GM23338 (cell line): ENCODE data around the gene ARHGAP42. TPM values are rescaled to one million over a fixed set of nuclear protein-coding genes. Genes with fewer than 3 reads are reported as not detected.

Experiments used
- ATAC-seq: fragments of 200-7000 bp; cut with Tn5 transposase; 3 replicates; pipeline ENCODE4 v1.9.1; 2020
- DNase-seq: peaks from one replicate; pipeline ENCODE4 v3.0.0-alpha.2; 2015; ENCODE audit warnings: low spot score
- H2AFZ ChIP-seq: fragments of 200-600 bp; sonication (generic); 2 replicates; pipeline ENCODE4 v1.8.0; 2016; ENCODE audit warnings: antibody characterized with exemption, mild to moderate bottlenecking, moderate library complexity
- H3F3A ChIP-seq: fragments of 200-600 bp; sonication (generic); replicated peaks from 2 replicates; pipeline ENCODE4 v1.8.0; 2017; ENCODE audit warnings: antibody characterized with exemption, mixed run types, low read depth
- H3K27ac ChIP-seq: fragments of 200-600 bp; sonication (generic); 2 replicates; pipeline ENCODE4 v1.6.1; 2016; ENCODE audit warnings: low read depth
- H3K27me3 ChIP-seq: fragments of 200-600 bp; sonication (generic); 2 replicates; pipeline ENCODE4 v1.8.0; 2016; ENCODE audit warnings: mild to moderate bottlenecking, mixed run types, moderate library complexity; ENCODE audit not compliant: insufficient read depth
- H3K36me3 ChIP-seq: fragments of 200-600 bp; sonication (generic); 2 replicates; pipeline ENCODE4 v1.8.0; 2016; ENCODE audit warnings: mild to moderate bottlenecking; ENCODE audit not compliant: insufficient read depth
- H3K4me1 ChIP-seq: fragments of 200-600 bp; sonication (generic); 2 replicates; pipeline ENCODE4 v1.8.0; 2016; ENCODE audit warnings: mild to moderate bottlenecking, moderate library complexity; ENCODE audit not compliant: insufficient read depth
- H3K4me2 ChIP-seq: fragments of 200-600 bp; sonication (generic); 2 replicates; pipeline ENCODE4 v1.7.1; 2017; ENCODE audit warnings: mixed run types
- H3K4me3 ChIP-seq: fragments of 200-600 bp; sonication (generic); 2 replicates; pipeline ENCODE4 v1.6.1; 2016; ENCODE audit warnings: mixed run types
- H3K79me2 ChIP-seq: fragments of 200-600 bp; sonication (generic); replicated peaks from 2 replicates; pipeline ENCODE4 v1.8.0; 2017; ENCODE audit warnings: mild to moderate bottlenecking; ENCODE audit not compliant: insufficient read depth
- H3K9me2 ChIP-seq: fragments of 200-600 bp; sonication (generic); 2 replicates; pipeline ENCODE4 v1.8.0; 2017; ENCODE audit not compliant: insufficient read depth
- H4K20me1 ChIP-seq: fragments of 200-600 bp; sonication (generic); replicated peaks from 2 replicates; pipeline ENCODE4 v1.8.0; 2017; ENCODE audit warnings: mild to moderate bottlenecking; ENCODE audit not compliant: insufficient read depth
- H3K27ac Mint-ChIP-seq: 2 replicates; pipeline ENCODE4 v1.8.0; 2020; ENCODE audit warnings: inconsistent platforms, mild to moderate bottlenecking, moderate library complexity, mixed read lengths
- H3K27me3 Mint-ChIP-seq: 3 replicates; pipeline ENCODE4 v1.8.0; 2022; ENCODE audit warnings: low read depth, mild to moderate bottlenecking, moderate library complexity, mixed read lengths, inconsistent platforms; ENCODE audit not compliant: insufficient read depth, poor library complexity
- H3K36me3 Mint-ChIP-seq: 3 replicates; pipeline ENCODE4 v1.8.0; 2021; ENCODE audit warnings: low read depth, mild to moderate bottlenecking, inconsistent platforms, moderate library complexity, mixed read lengths
- H3K4me1 Mint-ChIP-seq: 3 replicates; pipeline ENCODE4 v1.8.0; 2020; ENCODE audit warnings: mild to moderate bottlenecking, inconsistent platforms, mixed read lengths
- H3K4me3 Mint-ChIP-seq: 3 replicates; pipeline ENCODE4 v1.8.0; 2021; ENCODE audit warnings: moderate library complexity, mild to moderate bottlenecking, inconsistent platforms, mixed read lengths
- H3K9me3 Mint-ChIP-seq: 3 replicates; pipeline ENCODE4 v1.8.0; 2020; ENCODE audit warnings: moderate library complexity, mild to moderate bottlenecking, inconsistent platforms, mixed read lengths
- CREB1 ChIP-seq: fragments of 250-450 bp; sonication (Bioruptor Pico); IDR thresholded peaks from 2 replicates; pipeline ENCODE4 v1.5.0; 2020; ENCODE audit warnings: low read depth, mild to moderate bottlenecking, moderate library complexity
- CTCF ChIP-seq, 2 experiments: fragments of 200-600 bp in 1 of 2; sonication (generic) in 1 of 2; conservative IDR thresholded peaks; 2 replicates each; pipeline versions ENCODE4 v1.5.1 to v1.6.1; 2016 to 2017; ENCODE audit warnings: antibody characterized with exemption in 2 of 2, low read depth in 2 of 2, mild to moderate bottlenecking in 2 of 2, moderate library complexity in 1 of 2
- JUNB ChIP-seq: IDR thresholded peaks from one replicate; pipeline ENCODE4 v1.6.1; 2016; ENCODE audit warnings: antibody characterized with exemption; ENCODE audit not compliant: unreplicated experiment
- NANOG ChIP-seq: IDR thresholded peaks from 2 replicates; pipeline ENCODE4 v1.6.1; 2016; ENCODE audit warnings: antibody characterized with exemption, borderline replicate concordance
- REST ChIP-seq: IDR thresholded peaks from one replicate; pipeline ENCODE4 v1.6.1; 2018; ENCODE audit warnings: antibody characterized with exemption; ENCODE audit not compliant: unreplicated experiment
- STAT1 ChIP-seq: IDR thresholded peaks from one replicate; pipeline ENCODE4 v1.6.1; 2016; ENCODE audit warnings: antibody characterized with exemption; ENCODE audit not compliant: unreplicated experiment
- ZNF462 ChIP-seq: fragments of 250-450 bp; sonication (Bioruptor Pico); IDR thresholded peaks from 2 replicates; pipeline ENCODE4 v1.5.0; 2020; ENCODE audit warnings: mild to moderate bottlenecking, moderate library complexity
- polyA plus RNA-seq: library from polyadenylated mRNA; unstranded; fragments of >200 nt; fragmentation: Nextera tagmentation; extraction: Ambion mirVana; gene quantifications from 2 replicates; pipeline ENCODE4 v1.2.1, GENCODE V29; 2016
- total RNA-seq: library from RNA; depleted of rRNA; stranded (reverse); fragments of >200 nt; shearing (Covaris generic); gene quantifications from 2 replicates; pipeline ENCODE4 v1.2.3, GENCODE V29; 2014

Gene ARHGAP42
- total and polyA plus RNA-seq, 2 experiments from 2014 or later: 23.7 to 35.7 TPM

GRCh38 chr11:100719362-100719761 is 32.3 kb downstream of the ARHGAP42 start:
- peak overlapping the region; percentile 50 for H3K4me2 ChIP-seq
- peaks cover 52% of the 10 kb centered on the region for H3K4me1 Mint-ChIP-seq
- H3K36me3 Mint-ChIP-seq: peaks cover 6% of the 10 kb centered on the region; the same call in 2 of the 3 replicates
- peaks cover 79% of the 10 kb centered on the region for H3K79me2 ChIP-seq
- H3K27me3 Mint-ChIP-seq: no peaks in the 10 kb centered on the region
- H3K4me3 Mint-ChIP-seq: peak overlapping the region; percentile 25
- peak overlapping the region; percentile 95 for H3K27ac Mint-ChIP-seq
- no peak overlapping the region for H2AFZ ChIP-seq
- no peaks in the 10 kb centered on the region for H3K36me3 ChIP-seq
- H3K27ac ChIP-seq: peak overlapping the region; percentile 91
- H3K9me3 Mint-ChIP-seq: no peaks in the 10 kb centered on the region
- DNase-seq (peak; percentile 71), ATAC-seq (peak; percentile 84)
- H3K4me1 ChIP-seq: peaks cover 34% of the 10 kb centered on the region
- H3K4me3 ChIP-seq: 0 out of 2 replicates have a peak overlapping the region, but pooled peaks have one; percentile 1
- no peaks in the 10 kb centered on the region for H4K20me1 ChIP-seq
- no peaks in the 10 kb centered on the region for H3F3A ChIP-seq
- H3K9me2 ChIP-seq: no peaks in the 10 kb centered on the region
- H3K27me3 ChIP-seq: no peaks in the 10 kb centered on the region
- peak; percentile 46; the same call in 1 of the 2 replicates for TF ChIP-seq NANOG
- TF ChIP-seq ZNF462 (CRISPR knock-in tag): peak; percentile 97
- TF ChIP-seq CTCF (conservative IDR thresholded peaks at IDR 0.05; ENCODE audit: low read depth in 2 of 2): no peak
- no peak for TF ChIP-seq REST
- 0 out of 2 replicates have a peak, but pooled peaks have one; percentile 3 for TF ChIP-seq CREB1 (CRISPR knock-in tag)
- no peak for TF ChIP-seq JUNB
- no peak for TF ChIP-seq STAT1
